Measurements from ENCODE around the gene KIFC3. TPM values are rescaled to one million over a fixed set of nuclear protein-coding genes. Genes with fewer than 3 reads are reported as not detected.
A peak's percentile ranks its signal among the peaks of the same experiment; 100 is the strongest.

Gene KIFC3
- total and polyA plus RNA-seq, 2 of the 8 experiments (the other 6 are each of a cell fraction or from before 2014, with no cell fraction given) = 2.1 to 7.1 TPM

GRCh38 chr16:57758331-57759117 is 43.8 kb downstream of the KIFC3 start:
- POLR2A ChIA-PET (ENCODE audit: partially characterized antibody) = interaction anchor here (1.7 to 2.5 kb wide), 2 partner anchors 22 to 23 kb away, joined by 4 to 9 read pairs; partner anchors contain the start of gene KATNB1
- no peak overlapping the region for H4K8ac ChIP-seq (ENCODE audit: extremely low read depth, insufficient read depth, low read length)
- CTCF ChIA-PET (ENCODE audit: partially characterized antibody) = interaction anchor here (0.9 to 4.8 kb wide), 19 partner anchors 8 to 353 kb away, joined by 3 to 24 read pairs (median 8); partner anchors contain the start of gene KATNB1
- TF ChIP-seq SAP30 (IDR thresholded peaks at IDR 0.05; ENCODE audit: insufficient read depth, insufficient replicate concordance, low read length) (no peak), SRF (IDR thresholded peaks at IDR 0.05; ENCODE audit: low read depth, low read length) (no peak), BACH1 (IDR thresholded peaks at IDR 0.05; ENCODE audit: low read length) (no peak), GTF2F1 (IDR thresholded peaks at IDR 0.05; ENCODE audit: borderline replicate concordance, low read depth, low read length) (no peak), EP300 (IDR thresholded peaks at IDR 0.05; ENCODE audit: borderline replicate concordance in 1 of 2, low read depth in 2 of 2, low read length in 2 of 2) (no peak), SIX5 (IDR thresholded peaks at IDR 0.05; ENCODE audit: low read depth, low read length) (no peak), FOSL1 (IDR thresholded peaks at IDR 0.05; ENCODE audit: insufficient read depth, low read depth, low read length) (no peak), CHD2 (IDR thresholded peaks at IDR 0.05; ENCODE audit: low read length) (no peak), MAX (IDR thresholded peaks at IDR 0.05) (no peak), TBP (IDR thresholded peaks at IDR 0.05; ENCODE audit: low read depth, low read length) (no peak), HDAC2 (IDR thresholded peaks at IDR 0.05; ENCODE audit: borderline replicate concordance in 1 of 2, low read depth in 2 of 2, low read length in 2 of 2) (no peak)

More at GRCh38 chr16:57758331-57759117, 43.8 kb downstream of the KIFC3 start:
- no peak overlapping the region for H3K18ac ChIP-seq (ENCODE audit: extremely low read depth, low read length)
- no peak overlapping the region for H4K5ac ChIP-seq (ENCODE audit: insufficient read length, low read depth, low read length)
- no peak overlapping the region for H2AFZ ChIP-seq (ENCODE audit: low read length)
- H3K4me3 ChIP-seq (ENCODE audit: extremely low read depth in 1 of 4, insufficient read depth in 2 of 4, low read depth in 3 of 4, low read length in 4 of 4) = no peak overlapping the region
- no peaks in the 10 kb centered on the region for H3K9me3 ChIP-seq (ENCODE audit: insufficient read depth in 2 of 2, low read depth in 1 of 2, low read length in 1 of 2)
- H4K91ac ChIP-seq (replicated peaks; ENCODE audit: insufficient read length, low read length) = no peak overlapping the region
- DNase-seq (ENCODE audit: low read depth in 1 of 2, low spot score in 2 of 2) (peak in 1 of 2 experiments; percentile 42), FAIRE-seq (no peak)
- no peak overlapping the region for H2BK120ac ChIP-seq (replicated peaks; ENCODE audit: low read depth, low read length)
- H2BK15ac ChIP-seq (ENCODE audit: low read length) = 0 out of 2 replicates have a peak overlapping the region, but pooled peaks have one; percentile 12
- peaks cover 0 to 8% (median 3%) of the 10 kb centered on the region in 4 experiments; a peak in 5 of 8 replicates for H3K36me3 ChIP-seq (ENCODE audit: control insufficient read depth in 2 of 4, insufficient read depth in 4 of 4, low read length in 3 of 4)
- H3K56ac ChIP-seq (replicated peaks; ENCODE audit: insufficient read length, low read depth, low read length) = no peak overlapping the region
- H3K4ac ChIP-seq (replicated peaks; ENCODE audit: insufficient read length, low read depth, low read length) = peak overlapping the region; percentile 53
- no peak overlapping the region for H2BK20ac ChIP-seq (ENCODE audit: low read length)
- no peaks in the 10 kb centered on the region; a peak in 1 of 7 replicates for H3K27me3 ChIP-seq (replicated peaks in 1 of 4; ENCODE audit: control insufficient read depth in 3 of 4, extremely low read depth in 1 of 4, insufficient read depth in 3 of 4, low read length in 3 of 4)
- no peak overlapping the region for H2AK5ac ChIP-seq (ENCODE audit: low read depth, low read length)
- H3K79me1 ChIP-seq (ENCODE audit: low read depth, low read length) = no peaks in the 10 kb centered on the region
- H3K14ac ChIP-seq (ENCODE audit: insufficient read length) = no peak overlapping the region
- H4K20me1 ChIP-seq (replicated peaks in 1 of 2; ENCODE audit: control insufficient read depth in 1 of 2, insufficient read depth in 2 of 2, low read length in 2 of 2) = peaks cover 4 to 6% of the 10 kb centered on the region in 2 experiments
- no peak overlapping the region for H3K9ac ChIP-seq (replicated peaks in 1 of 4; ENCODE audit: extremely low read depth in 1 of 4, low read depth in 3 of 4, low read length in 3 of 4)
- no peak overlapping the region for H3K23ac ChIP-seq (ENCODE audit: insufficient read length)
- H3K4me1 ChIP-seq (replicated peaks in 1 of 4; ENCODE audit: control insufficient read depth in 3 of 4, insufficient read depth in 4 of 4, low read length in 3 of 4) = peaks cover 0 to 12% (median 7%) of the 10 kb centered on the region in 4 experiments; a peak in 4 of 7 replicates
- WGBS, 2 experiments (ENCODE audit: extremely low coverage in 1 of 2, insufficient coverage in 1 of 2, insufficient read length in 1 of 2, insufficient replicate concordance in 2 of 2, low coverage in 1 of 2, low lambda C conversion rate in 2 of 2, missing lambda C conversion rate in 1 of 2) = 93% methylated on average over 30 of the region's 33 CpGs; no CpG with 5 or more reads in 1 of the 2 experiments
- no peak overlapping the region for H3K4me2 ChIP-seq (ENCODE audit: insufficient read depth in 1 of 2, low read depth in 2 of 2, low read length in 2 of 2)
- H3K23me2 ChIP-seq (ENCODE audit: low read depth, low read length) = no peaks in the 10 kb centered on the region
- no peak overlapping the region; the same call in 1 of the 2 replicates for H2BK5ac ChIP-seq (ENCODE audit: low read depth, low read length)
- H3K79me2 ChIP-seq (ENCODE audit: control insufficient read depth in 1 of 2, insufficient read depth in 2 of 2, low read length in 2 of 2) = no peaks in the 10 kb centered on the region
- H2BK12ac ChIP-seq (ENCODE audit: low read depth, low read length) = no peak overlapping the region
- no peak overlapping the region for H3K27ac ChIP-seq (ENCODE audit: low read depth, low read length)
